Kidney (tissue), 14 donors: ENCODE results near the gene SMAD3. TPM values are rescaled to one million over a fixed set of nuclear protein-coding genes. Genes with fewer than 3 reads are reported as not detected.
A peak's percentile ranks its signal among the peaks of the same experiment; 100 is the strongest.

Source experiments
- DNase-seq, 5 donors: peaks; one replicate each; pipeline ENCODE4 v3.0.0-alpha.2; 2013 to 2020
- FAIRE-seq: peaks from 2 replicates; lab custom pipeline; 2012; peaks lifted over from hg19 to GRCh38; lab: Jason Lieb, UNC
- H3K27ac ChIP-seq, 2 donors: one replicate each; pipeline ENCODE4 v1.7.0; 2013; ENCODE audit warnings: low read depth in 2 of 2, low read length in 2 of 2, inconsistent platforms in 1 of 2
- H3K27me3 ChIP-seq: one replicate; pipeline ENCODE4 v1.7.1; 2013; ENCODE audit warnings: low read length, inconsistent platforms; ENCODE audit not compliant: control insufficient read depth, insufficient read depth
- H3K36me3 ChIP-seq, 3 donors: one replicate each; pipeline versions ENCODE4 v1.7.0 to v1.7.1; 2013; ENCODE audit warnings: low read length in 3 of 3, control low read depth in 1 of 3, inconsistent platforms in 1 of 3; ENCODE audit not compliant: insufficient read depth in 3 of 3, control insufficient read depth in 2 of 3
- H3K4me1 ChIP-seq, 3 donors: one replicate each; pipeline versions ENCODE4 v1.7.0 to v1.7.1; 2013; ENCODE audit warnings: low read length in 3 of 3, inconsistent platforms in 1 of 3, low read depth in 1 of 3; ENCODE audit not compliant: control insufficient read depth in 2 of 3, insufficient read depth in 2 of 3
- H3K4me3 ChIP-seq, 3 donors: one replicate each; pipeline versions ENCODE4 v1.7.0 to v1.8.1; 2013; ENCODE audit warnings: low read length in 3 of 3, control low read depth in 1 of 3, inconsistent platforms in 1 of 3
- H3K9ac ChIP-seq, 3 donors: one replicate each; pipeline versions ENCODE4 v1.7.0 to v1.7.1; 2013; ENCODE audit warnings: low read length in 3 of 3, control low read depth in 1 of 3, inconsistent platforms in 1 of 3
- H3K9me3 ChIP-seq, 3 donors: one replicate each; pipeline versions ENCODE4 v1.7.0 to v1.7.1; 2013; ENCODE audit warnings: low read length in 3 of 3, control low read depth in 1 of 3, inconsistent platforms in 1 of 3; ENCODE audit not compliant: control insufficient read depth in 2 of 3, insufficient read depth in 1 of 3
- intact Hi-C: fragments of 100-400 bp; cut with DNase I; formaldehyde crosslinking; loops from one replicate; pipeline ENCODE4 v1.11.1; 2022
- polyA plus RNA-seq: library from polyadenylated mRNA; stranded (reverse); fragments of 350-450 nt; fragmentation: Illumina TruSeq; extraction: RNeasy Lipid Tissue Mini Kit (QIAGEN cat#74804); gene quantifications from one replicate; pipeline ENCODE4 v1.2.3, GENCODE V29; 2014; ENCODE audit warnings: low read depth, low replicate concordance; ENCODE audit not compliant: insufficient read depth
- total RNA-seq: library from RNA; stranded (reverse); fragmentation: NEBNext Ultra II Directional; extraction: Animal tissue kit (Norgen Biotek cat#: 25700); gene quantifications from one replicate; pipeline ENCODE4 v1.2.1, GENCODE V29; 2021
- TF ChIP-seq, protein P1 (sequence below): IDR thresholded peaks from 3 replicates; pipeline ENCODE4 v1.5.1; 2012; ENCODE audit warnings: mild to moderate bottlenecking, moderate library complexity, borderline replicate concordance; ENCODE audit not compliant: insufficient read depth; ENCODE audit errors: extremely low read depth
- donor health status: control.
- donor health status: control.
- donor health status: control.
- donor health status: control.
- donor health status: control.
- donor health status: DM: yes; HTN: yes; CAD: no.
- donor health status: Normal renal cell carcinoma (clear cell type).

The SMAD3 gene
- total and polyA plus RNA-seq, 2 donors from 2014 or later = 10.1 to 58.2 TPM

GRCh38 chr15:67196222-67196621 lies 130.8 kb downstream of the SMAD3 start:
- DNase-seq = no peak
- Histone ChIP-seq H3K27ac (no peak overlapping the region), H3K36me3 (peaks cover 0 to 21% (median 7%) of the 10 kb centered on the region in 3 donors), H3K9ac (no peak overlapping the region), H3K27me3 (no peaks in the 10 kb centered on the region), H3K9me3 (no peaks in the 10 kb centered on the region), H3K4me3 (no peak overlapping the region), H3K4me1 (no peaks in the 10 kb centered on the region)
- intact Hi-C loops = no loop called here
- no peak for FAIRE-seq
- TF ChIP-seq, protein P1, sequence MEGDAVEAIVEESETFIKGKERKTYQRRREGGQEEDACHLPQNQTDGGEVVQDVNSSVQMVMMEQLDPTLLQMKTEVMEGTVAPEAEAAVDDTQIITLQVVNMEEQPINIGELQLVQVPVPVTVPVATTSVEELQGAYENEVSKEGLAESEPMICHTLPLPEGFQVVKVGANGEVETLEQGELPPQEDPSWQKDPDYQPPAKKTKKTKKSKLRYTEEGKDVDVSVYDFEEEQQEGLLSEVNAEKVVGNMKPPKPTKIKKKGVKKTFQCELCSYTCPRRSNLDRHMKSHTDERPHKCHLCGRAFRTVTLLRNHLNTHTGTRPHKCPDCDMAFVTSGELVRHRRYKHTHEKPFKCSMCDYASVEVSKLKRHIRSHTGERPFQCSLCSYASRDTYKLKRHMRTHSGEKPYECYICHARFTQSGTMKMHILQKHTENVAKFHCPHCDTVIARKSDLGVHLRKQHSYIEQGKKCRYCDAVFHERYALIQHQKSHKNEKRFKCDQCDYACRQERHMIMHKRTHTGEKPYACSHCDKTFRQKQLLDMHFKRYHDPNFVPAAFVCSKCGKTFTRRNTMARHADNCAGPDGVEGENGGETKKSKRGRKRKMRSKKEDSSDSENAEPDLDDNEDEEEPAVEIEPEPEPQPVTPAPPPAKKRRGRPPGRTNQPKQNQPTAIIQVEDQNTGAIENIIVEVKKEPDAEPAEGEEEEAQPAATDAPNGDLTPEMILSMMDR = no peak

DNA sequence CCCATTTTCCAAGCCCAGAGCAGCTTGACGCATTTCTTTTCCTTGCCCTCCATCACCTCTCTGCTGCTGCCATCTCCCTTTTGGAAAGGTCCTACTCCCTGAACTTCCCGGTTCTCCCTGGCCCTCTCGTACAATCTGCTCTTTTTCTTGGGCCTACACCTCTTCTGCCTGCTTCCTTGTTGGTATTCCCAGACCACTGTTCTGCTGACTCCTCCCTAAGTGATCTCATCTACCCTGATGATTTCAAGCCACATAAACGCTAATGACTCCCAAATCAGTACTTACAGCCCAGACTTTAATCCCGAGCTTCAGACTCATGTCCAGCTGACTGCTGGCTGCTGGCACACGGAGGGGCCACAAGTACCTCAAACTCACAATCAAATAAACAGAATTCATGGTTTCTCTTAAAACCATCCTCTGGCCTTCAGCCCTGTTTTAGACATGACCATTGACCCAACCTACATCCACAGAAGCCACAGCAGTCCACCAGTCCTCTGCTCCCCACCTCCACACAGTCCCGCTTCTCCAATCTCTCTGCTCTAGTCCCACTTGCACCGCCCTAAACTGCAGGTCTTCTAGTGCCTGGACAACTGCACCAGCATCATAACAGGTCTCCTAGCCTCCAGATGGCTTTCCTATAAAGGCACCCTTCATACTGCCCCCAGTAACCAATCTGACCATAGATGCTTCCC lies 131.4 kb downstream of the SMAD3 start:
- intact Hi-C loops = no loop called here
- Histone ChIP-seq H3K4me3 (no peak overlapping the region), H3K27ac (peak overlapping the region in 1 of 2 donors; percentile 9), H3K9ac (no peak overlapping the region), H3K27me3 (no peaks in the 10 kb centered on the region), H3K9me3 (no peaks in the 10 kb centered on the region), H3K4me1 (no peaks in the 10 kb centered on the region), H3K36me3 (peaks cover 0 to 20% (median 5%) of the 10 kb centered on the region in 3 donors)
- TF ChIP-seq, protein P1 = no peak
- FAIRE-seq = no peak
- peak in 1 of 5 donors; percentile 20 for DNase-seq

DNA sequence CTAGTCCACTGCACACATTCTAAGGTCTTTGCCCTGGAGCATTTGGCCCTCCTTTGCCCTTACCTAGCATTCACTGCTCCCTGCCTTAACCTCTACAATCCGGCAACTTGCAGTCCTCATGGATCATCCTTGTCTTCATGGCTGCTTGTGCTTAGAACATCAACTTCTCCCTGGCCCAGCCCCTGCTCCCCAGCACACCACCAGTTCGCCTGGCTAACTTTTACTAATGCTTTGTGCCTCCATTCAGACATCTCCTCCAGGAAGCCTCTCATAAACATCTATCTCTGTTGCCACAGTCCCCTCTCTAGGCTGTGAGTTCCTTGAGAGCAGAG lies 131.9 kb downstream of the SMAD3 start:
- no peak overlapping the region for H3K9ac ChIP-seq
- H3K36me3 ChIP-seq = peaks cover 0 to 16% (median 3%) of the 10 kb centered on the region in 3 donors
- no peaks in the 10 kb centered on the region for H3K4me1 ChIP-seq
- TF ChIP-seq, protein P1 = no peak
- intact Hi-C loops = no loop called here
- H3K27ac ChIP-seq = no peak overlapping the region
- H3K27me3 ChIP-seq = no peaks in the 10 kb centered on the region
- no peak for DNase-seq
- no peak for FAIRE-seq
- H3K4me3 ChIP-seq = no peak overlapping the region
- no peaks in the 10 kb centered on the region for H3K9me3 ChIP-seq
